GM19035 (cell line): Measurements from ENCODE around the gene SHCBP1.
"Not testable (repeated sequence)": the region's sequence is repeated elsewhere in the genome, so short reads cannot be mapped to it uniquely, and the experiment has no call there.

Source experiments
- ATAC-seq: cut with Tn5 transposase; IDR thresholded peaks from one replicate; pipeline ENCODE4 v1.9.1; 2021; ENCODE audit not compliant: unreplicated experiment

Gene SHCBP1

DNA sequence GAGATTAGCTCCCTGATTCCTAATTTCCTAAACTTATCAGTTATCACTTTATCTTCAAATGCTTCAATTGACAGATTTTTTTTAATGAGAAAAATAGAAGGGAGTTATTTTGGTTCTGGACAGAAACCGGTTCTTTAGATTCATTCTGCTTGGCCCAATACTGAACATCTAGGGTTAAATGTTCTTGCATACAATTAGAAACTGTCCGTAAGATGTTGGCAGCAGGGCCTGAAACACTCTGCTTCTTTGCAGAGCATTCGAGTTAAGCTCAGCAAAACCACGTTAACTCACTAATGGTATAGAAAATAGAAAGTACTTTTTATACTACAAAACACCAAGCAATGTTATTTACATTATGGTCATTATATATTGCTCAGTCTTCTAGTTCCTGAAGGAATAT, 7.2 kb downstream of the SHCBP1 start:
- no peak for ATAC-seq

DNA sequence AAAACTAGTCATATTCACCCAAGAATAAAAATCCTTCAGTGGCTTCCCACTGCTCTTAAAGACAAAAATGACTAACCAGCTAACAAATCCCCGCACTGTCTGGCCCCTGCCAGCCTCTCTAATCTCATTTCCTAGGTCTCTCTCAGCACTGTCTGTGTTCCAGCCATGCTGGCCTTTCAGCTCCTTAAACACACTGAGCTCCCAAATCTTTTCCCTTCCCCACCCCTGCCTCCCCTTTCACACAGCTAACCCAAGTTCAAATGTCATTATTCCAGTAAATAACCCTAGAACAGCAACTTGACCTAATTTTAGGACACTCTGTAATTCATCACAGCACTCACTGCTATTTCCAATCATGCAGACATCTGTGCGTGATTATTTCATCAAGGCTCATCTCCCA, 7.8 kb downstream of the SHCBP1 start:
- ATAC-seq, result no peak

DNA sequence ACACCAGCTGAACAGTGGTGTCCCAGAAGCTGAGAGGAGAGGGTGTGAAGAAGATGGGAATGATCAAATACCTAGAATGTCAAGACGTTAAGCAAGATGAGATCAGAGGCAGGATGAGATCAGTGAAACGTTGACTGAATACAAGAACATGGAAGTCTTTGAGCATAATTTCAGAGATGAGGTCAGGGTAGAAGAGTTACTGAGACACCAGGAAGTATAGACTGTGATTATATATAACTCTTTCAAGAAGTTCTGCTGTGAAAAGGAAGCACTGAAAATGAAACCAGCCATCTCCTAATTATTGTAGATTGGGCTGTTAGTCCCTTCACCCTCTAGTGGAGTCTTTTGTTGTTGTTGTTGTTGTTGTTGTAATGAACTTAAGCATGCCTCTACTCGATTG, 9.1 kb downstream of the SHCBP1 start:
- peak; percentile 69 for ATAC-seq

DNA sequence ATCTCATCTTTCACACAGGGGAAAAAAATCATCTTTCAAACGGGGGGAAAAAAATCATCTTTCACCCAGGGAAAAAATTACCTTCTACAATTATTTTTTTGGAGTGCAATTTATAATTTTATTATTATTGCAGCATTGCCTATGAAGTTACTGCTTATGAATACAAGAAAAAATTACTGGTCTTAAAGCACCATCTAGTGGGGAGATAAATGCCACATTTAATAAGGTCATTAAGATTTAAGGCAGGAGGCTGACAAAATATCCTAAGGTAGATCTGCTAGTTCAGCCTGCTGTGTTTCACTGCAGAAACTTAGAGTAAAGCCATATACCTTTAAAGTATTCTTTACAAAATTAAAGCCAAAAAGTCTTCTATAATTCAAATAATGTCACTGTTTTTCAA, 13.7 kb downstream of the SHCBP1 start:
- ATAC-seq, result no peak

DNA sequence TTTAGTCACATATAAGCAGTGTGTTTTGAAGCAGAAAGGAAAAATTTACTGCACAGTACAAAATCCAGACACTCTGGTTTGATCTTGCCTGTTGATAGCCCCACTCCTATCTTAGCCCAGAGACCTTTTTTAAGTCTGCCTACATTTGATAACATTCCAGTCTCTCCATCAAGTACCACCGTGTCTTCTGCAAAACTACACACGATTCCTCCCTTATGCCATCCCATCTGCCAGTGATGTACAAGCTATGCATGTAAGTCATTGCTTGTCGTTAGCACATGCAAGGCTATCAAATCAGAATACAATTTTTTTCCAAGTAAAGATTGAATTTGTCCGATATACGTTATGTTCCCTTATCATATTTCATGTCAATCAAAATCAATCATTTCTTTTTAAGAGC, 14.9 kb downstream of the SHCBP1 start:
- no peak for ATAC-seq

DNA sequence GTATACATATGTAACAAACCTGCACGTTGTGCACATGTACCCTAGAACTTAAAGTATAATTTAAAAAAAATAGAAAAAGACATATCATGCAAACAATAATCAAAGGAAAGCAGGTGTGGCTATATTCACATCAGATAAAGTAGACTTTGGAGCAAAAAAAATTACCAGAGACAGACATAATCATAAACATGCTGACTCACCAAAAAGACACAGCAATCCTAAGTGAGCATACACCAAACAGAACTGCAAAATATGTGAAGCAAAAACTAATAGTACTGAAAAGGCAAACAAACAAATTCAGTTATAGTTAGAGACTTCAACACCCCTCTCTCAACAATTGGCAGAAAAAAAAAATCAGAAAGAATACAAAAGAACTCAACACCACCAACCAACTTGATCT, 29.9 kb downstream of the SHCBP1 start:
- no peak for ATAC-seq

DNA sequence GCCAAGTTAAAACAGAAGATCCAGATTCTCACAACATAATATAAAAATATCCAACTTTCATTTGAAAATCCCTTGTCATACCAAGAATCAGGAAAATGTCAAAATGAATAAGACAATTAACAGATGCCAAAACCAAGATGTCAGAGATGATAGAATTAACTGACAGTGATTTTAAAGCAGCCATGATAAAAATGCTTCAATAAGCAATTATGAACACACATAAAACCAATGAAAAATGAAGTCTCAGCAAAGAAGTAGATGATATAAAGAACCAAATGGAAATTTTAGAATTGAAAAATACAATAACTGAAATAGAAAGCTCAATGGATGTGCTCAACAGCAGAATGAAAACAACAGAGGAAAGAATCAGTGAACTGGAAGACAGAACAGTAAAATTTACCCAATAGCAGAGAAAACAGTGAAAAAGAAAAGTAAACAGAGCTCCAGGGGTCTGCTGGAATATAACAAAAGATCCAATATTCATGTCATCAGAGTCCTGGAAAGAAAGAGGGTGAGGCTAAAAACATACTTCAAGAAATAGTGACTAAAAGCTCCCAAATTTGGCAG, 35.1 kb downstream of the SHCBP1 start:
- no peak for ATAC-seq

DNA sequence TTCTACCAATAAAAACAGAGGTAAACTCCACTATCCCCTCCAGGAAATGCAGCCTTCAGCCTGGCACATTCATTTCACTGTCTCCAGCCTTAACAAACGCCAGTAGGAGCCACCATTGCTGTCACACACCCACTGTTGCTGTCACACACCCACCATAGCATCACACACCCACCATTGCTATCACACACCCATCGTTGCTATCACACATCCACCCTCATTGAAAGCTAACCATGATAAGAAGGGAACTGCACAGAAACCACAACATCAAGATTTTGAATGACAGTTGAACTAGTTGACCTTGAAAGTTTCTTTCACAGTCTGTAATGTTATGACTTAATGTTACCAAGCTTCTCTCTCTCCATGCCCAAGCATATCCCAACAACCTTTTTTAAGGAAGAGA, 38.1 kb downstream of the SHCBP1 start:
- ATAC-seq, result no peak

DNA sequence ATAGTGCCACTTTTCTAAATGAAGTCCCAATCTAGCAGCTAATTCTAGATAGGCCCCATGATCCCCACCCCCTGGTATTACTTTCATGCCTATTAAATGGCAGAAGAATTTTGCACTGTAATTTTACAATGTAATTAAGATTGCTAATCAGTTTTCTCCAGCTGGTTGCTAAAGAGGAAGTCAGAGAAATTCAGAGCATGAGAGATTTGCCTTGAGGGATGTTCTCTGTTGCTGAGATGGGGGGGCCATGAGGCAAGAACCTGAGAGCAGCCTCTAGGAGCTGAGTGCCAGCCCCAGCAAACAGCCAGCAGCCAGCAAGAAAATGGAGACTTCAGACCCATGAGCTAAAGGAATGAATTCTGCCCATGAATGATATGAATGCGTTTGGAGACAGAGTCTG, 38.9 kb downstream of the SHCBP1 start:
- no peak for ATAC-seq

DNA sequence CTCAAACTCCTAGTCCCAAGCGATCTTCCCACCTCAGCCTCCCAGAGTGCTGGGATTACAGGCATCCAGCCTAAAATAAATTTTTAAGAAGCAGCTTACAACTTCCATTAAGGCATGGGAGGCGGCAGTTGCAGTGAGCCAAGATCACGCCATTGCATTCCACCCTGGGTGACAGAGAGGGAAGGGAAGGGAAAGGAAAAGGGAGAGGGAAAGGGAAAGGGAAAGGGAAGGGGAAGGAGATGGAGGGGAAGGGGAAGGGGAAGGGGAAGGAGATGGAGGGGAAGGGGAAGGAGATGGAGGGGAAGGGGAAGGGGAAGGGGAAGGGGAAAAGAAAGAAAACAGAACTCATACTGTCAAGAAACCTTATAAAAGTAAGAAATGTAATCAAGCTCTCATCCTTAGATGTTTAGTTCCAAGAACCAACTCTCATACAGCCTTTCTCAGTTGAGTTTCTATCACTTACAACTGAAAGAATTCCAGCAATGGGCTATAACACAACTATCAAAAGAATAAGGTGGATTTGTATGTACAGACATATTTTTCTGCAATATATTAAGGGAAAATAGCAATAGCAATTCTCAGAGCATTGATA, 43.1 kb downstream of the SHCBP1 start:
- no peak for ATAC-seq

DNA sequence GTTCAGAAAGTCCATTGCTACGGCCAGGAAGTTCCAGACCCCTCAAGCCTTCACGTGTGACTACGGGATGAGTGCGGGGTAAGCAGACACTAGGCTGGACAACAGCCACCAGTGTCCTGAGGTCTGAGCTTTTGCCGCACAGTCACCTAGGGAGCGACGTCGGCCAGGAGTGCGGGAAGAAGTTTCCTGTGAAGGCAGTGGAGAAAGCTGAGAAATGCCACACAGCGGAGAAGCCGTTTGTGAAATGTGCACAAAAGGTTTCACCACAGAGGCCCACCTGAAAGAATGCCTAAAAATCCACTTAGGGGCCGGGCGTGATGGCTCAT, 47.4 kb downstream of the SHCBP1 start:
- ATAC-seq, result no peak

DNA sequence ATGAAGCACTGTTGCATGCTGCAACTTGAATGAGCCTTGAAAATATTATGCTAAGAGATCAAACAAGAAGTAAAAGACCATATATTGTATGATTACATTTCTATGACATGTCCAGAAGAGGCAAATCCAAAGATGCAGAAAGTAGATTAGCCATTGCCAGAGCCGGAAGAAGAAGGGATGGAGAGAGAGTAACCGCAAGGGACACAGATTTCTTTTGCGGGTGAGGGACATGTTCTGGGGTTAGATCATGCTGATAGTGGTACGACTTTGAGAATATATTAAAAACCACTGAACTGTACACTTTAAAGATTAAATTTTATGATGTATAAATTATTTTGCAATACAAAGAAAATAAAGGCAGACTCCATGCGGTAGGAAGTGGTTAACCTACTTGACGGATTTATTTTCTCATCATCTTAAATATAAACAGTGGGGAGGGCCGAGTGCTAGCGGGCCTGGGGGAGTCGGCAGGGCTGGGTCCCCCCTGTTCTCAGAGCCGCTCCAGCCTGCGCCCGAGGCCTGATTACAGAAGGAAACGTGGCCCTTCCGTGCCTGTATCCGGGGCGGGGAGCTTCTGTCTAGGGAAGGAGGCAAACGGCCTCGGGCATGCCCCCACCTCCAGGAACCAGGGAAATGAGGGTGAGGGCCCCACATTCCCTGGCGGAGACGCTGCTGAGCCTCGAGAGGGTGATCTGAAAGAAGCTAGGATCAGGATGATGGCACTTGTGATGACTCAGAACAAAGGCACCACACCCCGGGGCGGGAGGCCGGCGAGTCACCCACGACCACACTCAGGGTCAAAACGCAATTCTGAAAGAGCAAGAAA, 48.0 kb downstream of the SHCBP1 start:
- no peak for ATAC-seq

DNA sequence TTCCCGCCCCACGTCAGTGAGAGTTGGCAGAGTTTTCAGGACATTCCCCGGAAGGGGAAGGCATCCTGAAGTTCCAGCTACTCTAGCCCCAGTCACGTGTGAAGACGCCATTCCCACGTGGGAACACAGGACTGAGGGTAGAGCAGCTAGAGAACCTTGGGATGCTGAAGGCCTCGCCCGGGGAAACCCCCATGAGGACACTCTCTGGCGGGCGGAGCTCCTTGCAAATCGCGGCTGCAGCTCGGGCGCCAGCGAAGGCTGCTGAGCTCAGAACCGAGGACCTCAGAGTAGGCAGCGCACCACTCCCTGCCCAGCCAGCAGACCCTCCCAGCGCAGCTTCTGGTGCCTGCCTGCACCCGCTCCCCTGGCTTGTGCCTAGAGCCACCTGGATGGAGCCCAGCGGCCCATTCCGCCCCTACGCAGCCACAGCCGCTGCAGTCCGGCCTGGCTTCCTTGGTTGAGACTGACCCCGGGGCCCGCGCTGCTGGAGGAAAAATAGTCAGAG, 51.9 kb downstream of the SHCBP1 start:
- ATAC-seq, result no peak

DNA sequence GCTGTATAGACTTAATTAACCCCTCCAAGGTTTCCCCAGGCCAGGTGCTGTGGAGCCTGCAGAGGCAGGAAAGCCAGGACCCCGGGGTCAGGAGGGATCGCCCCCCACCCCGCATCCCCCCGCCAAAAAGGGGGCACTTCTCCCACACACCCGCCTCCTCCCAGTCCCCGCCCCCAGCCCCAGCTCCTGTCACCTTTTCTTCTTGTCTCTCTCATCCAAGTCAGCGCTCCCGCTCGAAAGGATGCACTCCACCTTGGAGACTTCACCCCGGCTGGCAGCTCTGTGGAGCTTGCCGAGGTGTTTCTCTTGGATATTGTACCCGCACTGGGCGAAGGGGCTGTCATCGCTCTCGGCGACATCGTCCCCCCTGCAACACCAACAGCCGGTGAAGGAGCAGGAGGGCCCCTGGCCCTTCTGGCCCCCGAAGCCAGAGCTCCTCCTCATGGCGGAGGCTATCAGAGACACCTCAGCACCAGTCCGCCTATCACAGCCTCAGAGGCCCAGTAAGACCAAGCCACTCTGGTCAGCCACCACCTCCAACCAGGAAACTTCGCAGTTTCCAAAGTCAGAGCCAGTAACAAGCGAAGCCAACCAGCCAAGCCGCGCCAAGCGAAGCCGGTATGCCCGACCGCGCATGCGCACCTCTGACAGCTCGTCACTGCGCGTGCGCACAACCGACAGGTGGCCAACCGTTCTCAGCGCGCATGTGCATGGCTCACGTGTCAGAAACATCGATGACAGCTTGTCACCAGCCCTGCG, 52.5 kb downstream of the SHCBP1 start:
- no peak for ATAC-seq

DNA sequence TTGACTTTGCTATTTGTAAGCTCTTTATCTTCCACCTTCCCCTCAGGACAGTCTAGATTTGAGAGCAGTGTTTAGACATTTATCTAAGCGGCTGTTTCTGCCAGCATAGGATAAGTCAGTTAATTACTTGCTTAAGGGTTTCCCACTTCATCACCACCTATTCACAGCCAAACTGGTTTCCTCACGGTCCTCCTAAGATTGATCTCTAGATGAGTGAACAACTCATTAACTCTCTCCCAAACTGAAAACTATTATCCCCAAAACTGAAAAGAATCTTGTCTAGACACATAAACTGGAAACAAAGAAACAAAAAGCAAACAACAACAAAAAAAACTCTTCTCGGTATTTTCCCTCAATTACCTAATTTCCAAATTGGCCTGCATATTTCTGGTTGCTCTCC, 58.2 kb downstream of the SHCBP1 start:
- ATAC-seq, result no peak

DNA sequence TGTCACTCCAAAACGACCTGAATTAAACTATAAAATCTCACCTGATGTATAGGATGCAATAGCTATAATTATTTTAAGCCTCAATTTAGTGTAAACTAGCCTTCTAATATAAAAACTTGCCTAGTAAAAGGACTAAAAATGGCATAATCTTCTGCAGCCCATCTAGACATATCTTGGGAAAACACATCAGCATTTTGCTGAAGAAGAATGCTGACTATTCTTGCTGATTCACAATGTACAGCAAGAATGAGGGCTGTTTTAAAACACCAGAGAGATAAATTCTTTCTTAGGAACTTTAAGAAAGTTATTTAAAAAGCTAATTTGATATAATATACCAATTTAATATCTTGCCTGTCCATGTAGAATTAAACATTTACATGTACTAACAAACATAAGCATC, 63.2 kb downstream of the SHCBP1 start:
- no peak for ATAC-seq

DNA sequence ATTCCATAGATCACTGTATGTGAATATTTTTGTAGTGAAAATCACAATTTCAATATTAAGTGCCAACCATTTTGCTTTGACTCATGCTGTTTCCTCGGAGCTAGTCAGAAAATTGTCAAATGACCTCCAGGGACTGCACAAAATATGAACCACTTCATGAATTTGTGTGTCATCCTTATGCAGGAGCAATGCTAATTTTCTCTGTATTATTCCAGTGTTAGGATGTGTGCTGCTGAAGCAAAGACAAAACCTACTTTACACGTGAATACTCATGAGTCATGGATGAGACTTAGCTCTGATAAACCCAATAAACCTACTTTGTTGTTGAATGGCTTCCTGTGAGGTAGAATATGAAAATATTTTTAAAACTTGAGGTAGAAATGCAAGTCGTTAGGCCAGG, 65.2 kb downstream of the SHCBP1 start:
- ATAC-seq, result no peak

DNA sequence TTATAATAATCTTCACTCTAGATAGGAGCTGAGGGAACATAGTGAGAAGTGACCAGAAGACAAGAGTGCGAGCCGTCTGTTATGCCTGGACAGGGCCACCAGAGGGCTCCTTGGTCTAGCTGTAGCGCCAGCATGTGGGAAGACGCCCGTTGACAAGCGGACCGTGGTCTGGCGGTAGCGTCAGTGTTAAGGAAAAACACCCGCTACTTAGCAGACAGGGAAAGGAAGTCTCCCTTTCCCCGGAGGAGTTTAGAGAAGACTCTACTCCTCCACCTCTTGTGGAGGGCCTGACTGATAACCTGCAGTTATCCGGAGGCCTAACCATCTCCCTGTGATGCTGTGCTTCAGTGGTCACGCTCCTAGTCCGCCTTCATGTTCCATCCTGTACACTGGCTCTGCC, 66.7 kb downstream of the SHCBP1 start:
- ATAC-seq, result not testable (repeated sequence)

DNA sequence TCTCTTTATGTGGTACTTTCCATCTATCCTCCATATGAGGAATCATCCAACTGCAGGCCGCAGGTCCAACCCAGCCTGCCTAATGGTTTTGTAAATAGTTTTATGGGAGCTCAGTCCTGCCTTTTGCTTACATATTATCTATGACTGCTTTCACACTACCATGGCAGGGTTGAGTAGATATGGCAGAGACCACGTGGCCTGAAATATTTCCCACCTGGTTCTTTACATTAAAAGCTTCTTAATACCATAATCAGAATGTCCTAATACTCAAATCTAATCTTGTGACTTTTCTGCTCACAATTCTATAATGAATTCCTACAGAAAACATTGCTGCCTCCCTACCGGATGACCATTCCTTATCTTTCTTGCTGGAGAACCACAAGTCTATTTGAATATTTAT, 71.7 kb downstream of the SHCBP1 start:
- no peak for ATAC-seq
